Liver (tissue), 9 donors: ENCODE results near the gene MGAT4A. TPM values are rescaled to one million over a fixed set of nuclear protein-coding genes. Genes with fewer than 3 reads are reported as not detected.

Experiments used
- DNase-seq: peaks from one replicate; pipeline ENCODE4 v3.0.0-alpha.2; 2017; ENCODE audit warnings: low spot score
- H3K27ac ChIP-seq, 2 donors: one replicate each; pipeline ENCODE4 v1.7.0; 2013; ENCODE audit warnings: inconsistent platforms in 2 of 2, low read length in 2 of 2, control low read depth in 1 of 2, low read depth in 1 of 2, mild to moderate bottlenecking in 1 of 2
- H3K27me3 ChIP-seq, 4 donors: one replicate each; pipeline versions ENCODE4 v1.6.1 to v1.7.0; 2013; ENCODE audit warnings: low read length in 3 of 4, inconsistent platforms in 1 of 4, mild to moderate bottlenecking in 1 of 4, moderate library complexity in 1 of 4; ENCODE audit not compliant: control insufficient read depth in 4 of 4, insufficient read depth in 4 of 4
- H3K36me3 ChIP-seq, 4 donors: one replicate each; pipeline versions ENCODE4 v1.6.1 to v1.7.0; 2013; ENCODE audit warnings: low read length in 3 of 4, mild to moderate bottlenecking in 3 of 4, low read depth in 1 of 4, moderate library complexity in 1 of 4; ENCODE audit not compliant: control insufficient read depth in 4 of 4, insufficient read depth in 3 of 4
- H3K4me1 ChIP-seq, 4 donors: one replicate each; pipeline versions ENCODE4 v1.6.1 to v1.7.0; 2013; ENCODE audit warnings: low read length in 3 of 4, mild to moderate bottlenecking in 3 of 4, moderate library complexity in 1 of 4; ENCODE audit not compliant: control insufficient read depth in 4 of 4, insufficient read depth in 4 of 4
- H3K4me3 ChIP-seq, 3 donors: one replicate each; pipeline versions ENCODE4 v1.6.1 to v1.7.0; 2013; ENCODE audit warnings: low read length in 3 of 3, control low read depth in 1 of 3, low read depth in 1 of 3, mild to moderate bottlenecking in 1 of 3
- H3K9ac ChIP-seq, 2 donors: one replicate each; pipeline ENCODE4 v1.7.0; 2013; ENCODE audit warnings: low read length in 2 of 2, mild to moderate bottlenecking in 2 of 2, moderate library complexity in 2 of 2, control low read depth in 1 of 2, low read depth in 1 of 2
- H3K9me3 ChIP-seq, 4 donors: one replicate each; pipeline versions ENCODE4 v1.6.1 to v1.7.0; 2013; ENCODE audit warnings: low read length in 3 of 4; ENCODE audit not compliant: control insufficient read depth in 4 of 4
- ATF3 ChIP-seq: IDR thresholded peaks from 2 replicates; pipeline ENCODE4 v1.6.1; 2016; ENCODE audit warnings: antibody characterized with exemption
- CTCF ChIP-seq: fragments of 150-350 bp; IDR thresholded peaks from 2 replicates; pipeline ENCODE4 v1.5.1; 2017; ENCODE audit warnings: improper control_type of control experiment, low read depth, low read length; ENCODE audit not compliant: missing input control
- EGR1 ChIP-seq, 2 donors: IDR thresholded peaks; 2 replicates each; pipeline ENCODE4 v1.6.1; 2016 to 2018; ENCODE audit warnings: antibody characterized with exemption in 2 of 2, low read depth in 2 of 2
- FOXA1 ChIP-seq: IDR thresholded peaks from 2 replicates; pipeline ENCODE4 v1.6.1; 2016; ENCODE audit warnings: antibody characterized with exemption
- FOXA2 ChIP-seq: IDR thresholded peaks from 2 replicates; pipeline ENCODE4 v1.6.1; 2016; ENCODE audit warnings: antibody characterized with exemption
- HNF4A ChIP-seq, 2 donors: conservative IDR thresholded peaks; 2 replicates each; pipeline ENCODE4 v1.6.1; 2016; ENCODE audit warnings: antibody characterized with exemption in 2 of 2, mild to moderate bottlenecking in 2 of 2
- HNF4G ChIP-seq: IDR thresholded peaks from 2 replicates; pipeline ENCODE4 v1.6.1; 2016; ENCODE audit warnings: antibody characterized with exemption
- JUND ChIP-seq, 2 donors: IDR thresholded peaks; 2 replicates each; pipeline ENCODE4 v1.6.1; 2016; ENCODE audit warnings: antibody characterized with exemption in 2 of 2
- NR2F2 ChIP-seq: IDR thresholded peaks from 2 replicates; pipeline ENCODE4 v1.6.1; 2016; ENCODE audit warnings: antibody characterized with exemption
- RAD21 ChIP-seq, 2 donors: IDR thresholded peaks; 2 replicates each; pipeline ENCODE4 v1.6.1; 2016; ENCODE audit warnings: antibody characterized with exemption in 2 of 2, mild to moderate bottlenecking in 2 of 2
- RXRA ChIP-seq, 2 donors: IDR thresholded peaks; 2 replicates each; pipeline ENCODE4 v1.6.1; 2017 to 2018; ENCODE audit warnings: antibody characterized with exemption in 2 of 2, mild to moderate bottlenecking in 1 of 2
- SP1 ChIP-seq: IDR thresholded peaks from 2 replicates; pipeline ENCODE4 v1.6.1; 2018; ENCODE audit warnings: antibody characterized with exemption, mild to moderate bottlenecking
- TAF1 ChIP-seq: conservative IDR thresholded peaks from 2 replicates; pipeline ENCODE4 v1.6.1; 2016; ENCODE audit warnings: antibody characterized with exemption, mild to moderate bottlenecking
- YY1 ChIP-seq: IDR thresholded peaks from 2 replicates; pipeline ENCODE4 v1.6.1; 2016; ENCODE audit warnings: antibody characterized with exemption, mild to moderate bottlenecking
- ZBTB33 ChIP-seq: IDR thresholded peaks from 2 replicates; pipeline ENCODE4 v1.6.1; 2016; ENCODE audit warnings: antibody characterized with exemption
- WGBS: extraction: QIAGEN DNeasy Blood & Tissue Kit; methylation state at CpG from one replicate; pipeline ENCODE4 v1.1.7; 2013; 5-methylcytosine and 5-hydroxymethylcytosine counted together
- polyA plus RNA-seq, 2 donors: library from polyadenylated mRNA; stranded (reverse) in 1 of 2; unstranded in 1 of 2; fragments of 200-250 nt in 1 of 2; fragments of >200 nt in 1 of 2; fragmentation: Nextera tagmentation in 1 of 2; extraction: Ambion mirVana in 1 of 2; gene quantifications; one replicate each; pipeline versions ENCODE4 v1.2.1 to v1.2.3, GENCODE V29; 2013 to 2015
- total RNA-seq, 2 donors: library from RNA; depleted of rRNA; stranded (reverse); fragments of >200 nt; gene quantifications; one replicate each; pipeline ENCODE4 v1.2.3, GENCODE V29; 2014
- TF ChIP-seq, protein P1 (sequence below): IDR thresholded peaks from 2 replicates; pipeline ENCODE4 v1.6.1; 2016; ENCODE audit warnings: antibody characterized with exemption
- donor health status: healthy.
- donor health status: healthy.
- donor health status: healthy.
- donor health status: healthy.
- donor health status: healthy.

Gene MGAT4A
- total and polyA plus RNA-seq, 4 donors: 2.7 to 17.3 (median 5.4) TPM

- no peak for TF ChIP-seq ATF3
- no peak for TF ChIP-seq TAF1
- no peak for TF ChIP-seq HNF4A (conservative IDR thresholded peaks at IDR 0.05)
- TF ChIP-seq RAD21 (IDR thresholded peaks at IDR 0.05): no peak
These were observed 46.1 kb upstream of the MGAT4A start (continued) for GRCh38 chr2:98777076-98777475.

DNA sequence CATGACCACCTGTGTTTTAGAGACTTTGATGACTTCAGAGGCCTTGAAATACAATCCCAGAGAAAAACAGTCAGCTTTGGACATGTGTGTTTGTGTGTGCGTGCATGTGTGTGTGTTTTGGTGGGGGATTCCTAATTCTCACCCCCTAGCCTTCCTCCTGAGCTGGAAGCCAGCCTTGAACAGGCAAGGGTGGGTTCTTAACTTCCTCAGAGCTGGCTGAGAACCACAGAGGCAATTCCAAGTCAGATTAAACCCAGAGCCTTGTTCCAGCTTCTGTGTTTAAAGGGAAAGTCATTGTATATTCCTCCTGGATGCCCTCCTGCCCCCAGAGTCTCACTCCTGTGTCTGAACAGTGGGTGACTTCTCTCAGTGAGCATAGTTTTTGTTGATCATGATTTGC, 45.2 kb upstream of the MGAT4A start:
- WGBS: 88% methylated on average over 1 of the region's 1 CpG
- no peaks in the 10 kb centered on the region for H3K4me1 ChIP-seq
- H3K27ac ChIP-seq: no peak overlapping the region
- no peak overlapping the region for H3K4me3 ChIP-seq
- H3K36me3 ChIP-seq: no peaks in the 10 kb centered on the region
- peaks cover 0 to under 1% (median 0%) of the 10 kb centered on the region in 4 donors for H3K9me3 ChIP-seq
- no peaks in the 10 kb centered on the region for H3K27me3 ChIP-seq
- no peak overlapping the region for H3K9ac ChIP-seq
- TF ChIP-seq JUND (IDR thresholded peaks at IDR 0.05): no peak
- TF ChIP-seq ZBTB33: no peak
- no peak for TF ChIP-seq RAD21 (IDR thresholded peaks at IDR 0.05)
- TF ChIP-seq FOXA2: no peak
- no peak for TF ChIP-seq HNF4A (conservative IDR thresholded peaks at IDR 0.05)
- no peak for TF ChIP-seq YY1
- no peak for TF ChIP-seq EGR1 (IDR thresholded peaks at IDR 0.05; ENCODE audit: low read depth in 2 of 2)
- TF ChIP-seq SP1: no peak
- TF ChIP-seq NR2F2: no peak
- no peak for TF ChIP-seq HNF4G
- no peak for TF ChIP-seq CTCF
- TF ChIP-seq RXRA (IDR thresholded peaks at IDR 0.05): no peak
- no peak for TF ChIP-seq FOXA1
- TF ChIP-seq, protein P1, sequence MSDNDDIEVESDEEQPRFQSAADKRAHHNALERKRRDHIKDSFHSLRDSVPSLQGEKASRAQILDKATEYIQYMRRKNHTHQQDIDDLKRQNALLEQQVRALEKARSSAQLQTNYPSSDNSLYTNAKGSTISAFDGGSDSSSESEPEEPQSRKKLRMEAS: no peak
- DNase-seq: no peak

GRCh38 chr2:98775146-98775986, 44.4 kb upstream of the MGAT4A start:
- no peak overlapping the region for H3K4me3 ChIP-seq
- no peaks in the 10 kb centered on the region for H3K36me3 ChIP-seq
- DNase-seq: no peak
- H3K9me3 ChIP-seq: no peaks in the 10 kb centered on the region
- no peak for TF ChIP-seq HNF4G
- no peak for TF ChIP-seq FOXA2
- TF ChIP-seq CTCF: no peak
- H3K9ac ChIP-seq: no peak overlapping the region
- no peaks in the 10 kb centered on the region for H3K4me1 ChIP-seq
- no peaks in the 10 kb centered on the region for H3K27me3 ChIP-seq
- WGBS: 92% methylated on average over 20 of the region's 20 CpGs
- no peak overlapping the region for H3K27ac ChIP-seq
